BLaER1 (cell line): ENCODE measurements around the gene LRRC56.

Experiments
- H3K27ac ChIP-seq: shearing (Covaris generic); formaldehyde crosslinking; 2 replicates; pipeline ENCODE4 v1.8.1; 2022
- H3K27me3 ChIP-seq: shearing (Covaris generic); formaldehyde crosslinking; 2 replicates; pipeline ENCODE4 v1.8.1; 2022
- H3K36me3 ChIP-seq: shearing (Covaris generic); formaldehyde crosslinking; 2 replicates; pipeline ENCODE4 v1.8.1; 2022
- H3K4me1 ChIP-seq: shearing (Covaris generic); formaldehyde crosslinking; 2 replicates; pipeline ENCODE4 v1.8.1; 2022
- H3K4me2 ChIP-seq: shearing (Covaris generic); formaldehyde crosslinking; 2 replicates; pipeline ENCODE4 v1.8.1; 2022
- H3K4me3 ChIP-seq: shearing (Covaris generic); formaldehyde crosslinking; 2 replicates; pipeline ENCODE4 v1.8.1; 2022
- H3K9ac ChIP-seq: shearing (Covaris generic); formaldehyde crosslinking; 2 replicates; pipeline ENCODE4 v1.8.1; 2022
- H3K9me3 ChIP-seq: shearing (Covaris generic); formaldehyde crosslinking; 2 replicates; pipeline ENCODE4 v1.8.1; 2022
- H4K20me1 ChIP-seq: shearing (Covaris generic); formaldehyde crosslinking; 2 replicates; pipeline ENCODE4 v1.8.1; 2022
- Cebpa-rat ChIP-seq: shearing (Covaris generic); IDR thresholded peaks from 2 replicates; pipeline ENCODE4 v1.8.1; 2022

Gene LRRC56, protein sequence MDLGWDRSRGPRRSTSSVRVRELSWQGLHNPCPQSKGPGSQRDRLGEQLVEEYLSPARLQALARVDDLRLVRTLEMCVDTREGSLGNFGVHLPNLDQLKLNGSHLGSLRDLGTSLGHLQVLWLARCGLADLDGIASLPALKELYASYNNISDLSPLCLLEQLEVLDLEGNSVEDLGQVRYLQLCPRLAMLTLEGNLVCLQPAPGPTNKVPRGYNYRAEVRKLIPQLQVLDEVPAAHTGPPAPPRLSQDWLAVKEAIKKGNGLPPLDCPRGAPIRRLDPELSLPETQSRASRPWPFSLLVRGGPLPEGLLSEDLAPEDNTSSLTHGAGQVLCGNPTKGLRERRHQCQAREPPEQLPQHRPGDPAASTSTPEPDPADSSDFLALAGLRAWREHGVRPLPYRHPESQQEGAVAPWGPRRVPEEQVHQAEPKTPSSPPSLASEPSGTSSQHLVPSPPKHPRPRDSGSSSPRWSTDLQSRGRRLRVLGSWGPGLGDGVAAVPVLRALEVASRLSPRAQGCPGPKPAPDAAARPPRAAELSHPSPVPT

GRCh38 chr11:536841-537621 is at the start of gene LRRC56:
LRRC56 (plus strand) TSS chr11:537527; CDS start chr11:540685, 3,158 bp downstream.
- Histone ChIP-seq H3K4me1 (peaks cover 68% of the 10 kb centered on the region), H3K36me3 (peaks cover 21% of the 10 kb centered on the region), H3K27ac (peak within 1 kb of the TSS; percentile 99), H3K4me3 (peak within 1 kb of the TSS; percentile 97), H4K20me1 (peaks cover 37% of the 10 kb centered on the region), H3K27me3 (no peaks in the 10 kb centered on the region), H3K9me3 (no peaks in the 10 kb centered on the region), H3K9ac (peak within 1 kb of the TSS; percentile 92), H3K4me2 (peak within 1 kb of the TSS; percentile 100)
- no peak for TF ChIP-seq Cebpa-rat

DNA sequence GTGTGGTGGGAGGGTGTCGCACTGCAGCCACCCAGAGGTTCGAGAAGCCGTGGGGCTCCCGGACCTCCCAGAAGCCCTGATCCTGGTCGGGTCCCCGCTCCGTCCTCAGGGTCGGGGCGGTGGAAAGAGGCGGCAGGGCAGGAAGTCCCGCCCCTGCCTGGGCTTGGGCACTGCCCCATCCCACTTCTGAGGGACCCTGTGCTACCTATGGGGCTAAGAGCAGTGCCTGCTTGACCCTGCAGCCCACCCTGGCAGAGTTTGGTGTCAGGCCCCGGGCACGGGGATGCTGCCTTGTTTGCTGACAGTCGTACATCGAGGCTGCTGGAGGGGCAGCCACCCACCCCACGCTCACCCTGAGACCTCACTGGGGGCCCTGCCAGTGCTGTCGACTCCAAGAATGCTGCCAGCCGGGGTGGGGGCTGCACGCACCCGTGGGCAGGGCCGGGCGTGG is 49.7 kb upstream of the LRRC56 start:
- peaks cover 79% of the 10 kb centered on the region for H3K36me3 ChIP-seq
- no peaks in the 10 kb centered on the region for H3K27me3 ChIP-seq
- TF ChIP-seq Cebpa-rat = no peak
- no peak overlapping the region for H3K4me2 ChIP-seq
- peaks cover 61% of the 10 kb centered on the region for H4K20me1 ChIP-seq
- H3K9ac ChIP-seq = no peak overlapping the region
- no peak overlapping the region for H3K27ac ChIP-seq
- H3K9me3 ChIP-seq = peaks cover 17% of the 10 kb centered on the region
- no peak overlapping the region for H3K4me3 ChIP-seq
- H3K4me1 ChIP-seq = no peaks in the 10 kb centered on the region

DNA sequence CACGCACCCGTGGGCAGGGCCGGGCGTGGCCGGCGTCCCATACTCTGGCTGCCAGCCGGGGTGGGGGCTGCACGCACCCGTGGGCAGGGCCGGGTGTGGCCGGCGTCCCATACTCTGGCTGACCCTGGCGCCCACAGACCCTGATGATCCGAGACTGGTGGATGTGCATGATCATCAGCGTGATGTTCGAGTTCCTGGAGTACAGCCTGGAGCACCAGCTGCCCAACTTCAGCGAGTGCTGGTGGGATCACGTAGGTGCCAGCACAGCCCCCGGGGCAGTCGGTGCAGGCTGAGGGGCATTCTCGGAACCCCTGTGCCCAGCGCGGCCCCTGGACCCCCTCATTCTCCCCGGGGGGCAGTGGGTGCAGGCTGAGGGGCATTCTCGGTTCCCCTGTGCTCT is 49.3 kb upstream of the LRRC56 start:
- no peaks in the 10 kb centered on the region for H3K27me3 ChIP-seq
- H3K9ac ChIP-seq = no peak overlapping the region
- H3K9me3 ChIP-seq = peaks cover 16% of the 10 kb centered on the region; the same call in 1 of the 2 replicates
- H3K27ac ChIP-seq = no peak overlapping the region
- no peak overlapping the region for H3K4me2 ChIP-seq
- H3K4me3 ChIP-seq = no peak overlapping the region
- peaks cover 65% of the 10 kb centered on the region for H4K20me1 ChIP-seq
- no peaks in the 10 kb centered on the region for H3K4me1 ChIP-seq
- H3K36me3 ChIP-seq = peaks cover 83% of the 10 kb centered on the region
- TF ChIP-seq Cebpa-rat = no peak

DNA sequence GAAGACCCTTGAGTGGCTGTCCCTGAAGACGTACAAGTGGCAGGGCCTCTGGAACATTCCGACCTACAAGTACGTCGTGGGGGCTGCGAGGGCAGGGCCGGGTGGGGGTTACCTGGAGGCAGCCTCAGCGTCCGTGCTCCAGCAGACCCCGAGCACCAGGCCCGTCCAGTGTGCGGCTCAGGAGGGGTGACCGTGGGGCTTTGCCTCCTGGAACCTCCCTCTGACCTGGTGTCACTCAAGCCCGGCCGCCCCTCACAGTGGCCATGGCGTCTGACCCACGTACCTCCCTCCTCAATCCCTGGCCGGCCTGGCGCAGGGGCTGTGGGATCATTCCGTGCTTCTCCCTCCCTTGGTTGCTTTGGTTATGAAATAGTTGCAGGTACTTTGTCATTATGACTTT is 48.7 kb upstream of the LRRC56 start:
- peaks cover 85% of the 10 kb centered on the region for H3K36me3 ChIP-seq

DNA sequence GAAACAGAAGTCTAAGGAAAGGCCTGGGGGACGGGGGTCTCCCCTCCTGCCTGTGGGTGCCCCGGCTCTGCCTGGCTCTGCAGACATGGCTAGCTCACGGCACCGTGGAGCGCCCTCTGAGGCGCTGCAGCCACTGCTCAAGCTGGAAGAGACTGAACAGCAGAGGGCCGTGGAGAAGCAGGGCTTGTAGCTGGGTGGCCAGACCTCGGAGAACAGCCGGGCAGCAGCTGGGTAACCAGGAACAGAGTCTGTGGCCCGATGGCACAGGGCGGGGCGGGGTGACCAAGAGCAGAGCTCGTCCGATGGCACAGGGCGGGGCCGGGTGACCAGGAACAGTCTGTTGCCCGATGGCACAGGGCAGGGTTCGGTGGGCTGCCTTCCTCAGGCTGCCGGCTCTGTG is 48.3 kb upstream of the LRRC56 start:
- Histone ChIP-seq H3K4me2 (no peak overlapping the region), H3K27ac (no peak overlapping the region), H3K4me1 (no peaks in the 10 kb centered on the region), H3K9ac (no peak overlapping the region), H4K20me1 (peaks cover 61% of the 10 kb centered on the region), H3K9me3 (peaks cover 9% of the 10 kb centered on the region; the same call in 1 of the 2 replicates), H3K27me3 (no peaks in the 10 kb centered on the region), H3K4me3 (no peak overlapping the region), H3K36me3 (peaks cover 84% of the 10 kb centered on the region)
- TF ChIP-seq Cebpa-rat = no peak

More for the DNA sequence above, 48.7 kb upstream of the LRRC56 start:
- Histone ChIP-seq H4K20me1 (peaks cover 65% of the 10 kb centered on the region), H3K27me3 (no peaks in the 10 kb centered on the region), H3K27ac (no peak overlapping the region), H3K4me1 (no peaks in the 10 kb centered on the region), H3K4me2 (no peak overlapping the region), H3K4me3 (no peak overlapping the region), H3K9me3 (peaks cover 12% of the 10 kb centered on the region; the same call in 1 of the 2 replicates), H3K9ac (no peak overlapping the region)
- no peak for TF ChIP-seq Cebpa-rat

DNA sequence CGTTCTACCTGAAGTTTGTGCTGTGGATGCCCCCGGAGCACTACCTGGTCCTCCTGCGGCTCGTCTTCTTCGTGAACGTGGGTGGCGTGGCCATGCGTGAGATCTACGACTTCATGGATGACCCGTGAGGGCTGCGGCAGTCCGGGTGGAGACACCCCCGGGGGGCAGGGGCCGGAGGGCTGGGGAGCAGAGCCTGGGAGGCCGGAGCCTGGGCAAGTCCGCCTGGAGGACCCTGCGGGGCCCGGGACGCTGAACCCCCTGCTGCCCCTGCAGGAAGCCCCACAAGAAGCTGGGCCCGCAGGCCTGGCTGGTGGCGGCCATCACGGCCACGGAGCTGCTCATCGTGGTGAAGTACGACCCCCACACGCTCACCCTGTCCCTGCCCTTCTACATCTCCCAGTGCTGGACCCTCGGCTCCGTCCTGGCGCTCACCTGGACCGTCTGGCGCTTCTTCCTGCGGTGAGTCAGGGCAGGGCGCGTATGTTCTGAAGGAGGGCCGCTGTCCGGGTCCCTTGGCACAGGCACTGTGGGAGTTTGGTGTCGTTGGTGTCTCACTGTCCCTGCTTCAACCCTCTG is 47.6 kb upstream of the LRRC56 start:
- Histone ChIP-seq H3K4me1 (no peaks in the 10 kb centered on the region), H3K27ac (no peak overlapping the region), H4K20me1 (peaks cover 57% of the 10 kb centered on the region), H3K36me3 (peaks cover 84% of the 10 kb centered on the region), H3K27me3 (no peaks in the 10 kb centered on the region), H3K4me2 (no peak overlapping the region), H3K9me3 (peaks cover 4% of the 10 kb centered on the region; the same call in 1 of the 2 replicates), H3K9ac (no peak overlapping the region), H3K4me3 (no peak overlapping the region)
- no peak for TF ChIP-seq Cebpa-rat

- Histone ChIP-seq H3K4me1 (no peaks in the 10 kb centered on the region), H3K27ac (no peak overlapping the region), H3K36me3 (peaks cover 85% of the 10 kb centered on the region), H3K9ac (no peak overlapping the region), H3K4me2 (no peak overlapping the region), H3K27me3 (no peaks in the 10 kb centered on the region), H3K4me3 (no peak overlapping the region), H4K20me1 (peaks cover 57% of the 10 kb centered on the region), H3K9me3 (no peaks in the 10 kb centered on the region)
- no peak for TF ChIP-seq Cebpa-rat
These were observed 47.0 kb upstream of the LRRC56 start for GRCh38 chr11:490186-490929.

DNA sequence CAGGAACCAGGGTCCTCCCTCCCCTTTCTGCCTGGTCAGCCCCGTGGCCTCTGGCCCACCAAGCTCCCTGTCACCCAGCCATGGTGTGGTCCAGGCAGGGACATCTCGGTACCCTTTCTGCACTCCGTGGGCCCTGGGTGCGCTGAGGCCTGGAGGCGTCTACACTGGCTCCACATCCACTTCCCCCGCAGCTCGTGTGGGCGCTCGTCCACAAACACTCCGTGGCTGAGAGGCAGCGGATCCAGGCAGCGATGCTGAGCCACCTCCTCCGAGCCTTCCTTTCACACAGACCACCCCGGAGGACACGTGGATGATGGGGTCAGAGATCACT is 46.4 kb upstream of the LRRC56 start:
- Histone ChIP-seq H4K20me1 (peaks cover 57% of the 10 kb centered on the region), H3K9ac (no peak overlapping the region), H3K4me1 (no peaks in the 10 kb centered on the region), H3K4me3 (no peak overlapping the region), H3K9me3 (no peaks in the 10 kb centered on the region), H3K27me3 (no peaks in the 10 kb centered on the region), H3K36me3 (peaks cover 90% of the 10 kb centered on the region), H3K4me2 (no peak overlapping the region), H3K27ac (no peak overlapping the region)
- TF ChIP-seq Cebpa-rat = no peak

DNA sequence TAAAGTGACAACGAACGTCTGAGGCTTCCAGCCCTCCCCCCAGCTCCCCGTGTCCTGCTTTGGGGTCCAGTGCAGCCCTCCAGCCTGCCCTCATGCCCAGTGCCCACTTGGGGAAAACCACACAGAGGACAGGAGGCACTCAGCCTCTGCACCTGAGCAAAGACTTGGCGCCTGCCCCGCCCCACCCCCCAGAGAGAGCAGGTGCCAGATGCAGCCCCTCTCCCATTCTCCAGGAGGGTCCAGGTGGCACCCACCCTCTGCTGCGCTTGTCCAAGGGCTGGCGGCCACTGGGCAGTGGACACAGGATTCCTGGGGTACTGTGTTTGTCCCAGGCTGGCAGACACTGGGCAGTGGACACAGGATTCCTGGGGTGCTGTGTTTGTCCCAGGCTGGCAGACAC is 46.0 kb upstream of the LRRC56 start:
- H3K4me2 ChIP-seq = no peak overlapping the region

More for the DNA sequence above, 46.0 kb upstream of the LRRC56 start:
- Histone ChIP-seq H3K27me3 (no peaks in the 10 kb centered on the region), H3K4me1 (no peaks in the 10 kb centered on the region), H3K27ac (no peak overlapping the region), H4K20me1 (peaks cover 57% of the 10 kb centered on the region), H3K36me3 (peaks cover 92% of the 10 kb centered on the region), H3K9me3 (no peaks in the 10 kb centered on the region), H3K4me3 (no peak overlapping the region), H3K9ac (no peak overlapping the region)
- TF ChIP-seq Cebpa-rat = no peak
